HG03469 (cell line): ENCODE measurements around the gene CASP2.
A peak's percentile ranks its signal among the peaks of the same experiment; 100 is the strongest.

Experiments used
- ATAC-seq: cut with Tn5 transposase; IDR thresholded peaks from one replicate; pipeline ENCODE4 v1.9.1; 2021; ENCODE audit warnings: mild to moderate bottlenecking, moderate library complexity, moderate number of reproducible peaks; ENCODE audit not compliant: unreplicated experiment

The CASP2 gene

DNA sequence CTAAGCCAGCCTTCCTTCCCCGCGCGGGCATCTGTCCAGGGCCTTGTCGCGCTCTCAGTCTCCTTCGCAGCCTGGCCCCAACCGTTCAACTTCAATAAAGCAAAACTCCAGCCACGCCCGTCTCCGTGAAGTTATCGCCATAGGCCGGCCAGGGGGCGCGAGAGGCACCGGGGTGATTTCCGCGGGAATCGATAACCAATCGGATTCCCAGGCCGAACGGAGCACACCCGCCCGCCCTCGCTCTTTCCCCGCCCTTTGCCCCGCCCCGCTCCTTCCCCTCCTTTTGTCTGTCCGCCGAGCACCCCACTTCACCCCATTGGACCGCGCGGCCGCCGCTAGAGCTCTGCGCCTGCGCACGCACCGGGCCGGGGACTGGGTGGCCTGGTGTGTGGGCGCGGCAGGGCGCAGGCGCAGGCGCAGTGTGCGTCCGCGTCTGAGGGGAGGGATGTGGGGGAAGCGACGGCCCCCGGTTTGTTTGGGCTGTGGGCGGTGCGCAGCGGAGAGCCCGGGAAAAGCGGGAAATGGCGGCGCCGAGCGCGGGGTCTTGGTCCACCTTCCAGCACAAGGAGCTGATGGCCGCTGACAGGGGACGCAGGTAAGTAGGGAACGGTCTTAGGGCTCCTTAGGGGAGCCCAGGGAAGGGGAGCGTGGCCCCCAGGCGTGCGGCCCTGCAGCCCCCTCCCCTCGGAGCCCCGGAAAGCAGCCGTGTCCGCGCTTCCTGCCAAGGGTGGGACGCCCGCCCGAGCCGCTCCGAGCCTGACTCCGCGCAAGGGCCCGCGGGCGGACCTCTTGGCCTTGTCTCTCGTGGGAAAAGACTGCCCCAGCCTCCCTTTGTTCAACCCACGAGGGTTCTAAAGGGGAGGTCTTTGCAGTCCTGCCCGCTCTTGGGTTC lies at the start of gene CASP2:
CASP2 (plus strand) TSS at position 417 of the 892 bp plus-strand sequence; CDS start at position 522, 105 bp downstream.
- ATAC-seq, result peak; percentile 91

DNA sequence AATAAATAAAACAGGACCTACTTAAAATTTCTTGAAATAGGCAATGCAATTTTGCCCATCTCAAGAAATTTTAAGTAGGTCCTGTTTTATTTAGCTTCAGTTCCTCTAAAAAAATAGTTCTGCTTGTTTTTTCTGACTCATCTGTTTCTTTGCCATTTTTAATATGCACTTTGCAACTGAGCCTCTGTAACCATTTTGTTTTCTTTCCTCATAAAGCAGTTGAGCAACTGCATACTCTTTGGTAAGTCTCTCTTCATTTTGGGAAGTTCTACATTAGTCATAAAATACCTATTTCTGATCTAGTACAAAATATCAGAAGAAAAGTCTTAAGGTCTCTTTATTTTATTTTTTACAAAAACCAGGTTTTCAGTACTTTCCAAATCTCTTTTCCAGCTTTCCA lies 48.3 kb upstream of the CASP2 start:
- no peak for ATAC-seq

DNA sequence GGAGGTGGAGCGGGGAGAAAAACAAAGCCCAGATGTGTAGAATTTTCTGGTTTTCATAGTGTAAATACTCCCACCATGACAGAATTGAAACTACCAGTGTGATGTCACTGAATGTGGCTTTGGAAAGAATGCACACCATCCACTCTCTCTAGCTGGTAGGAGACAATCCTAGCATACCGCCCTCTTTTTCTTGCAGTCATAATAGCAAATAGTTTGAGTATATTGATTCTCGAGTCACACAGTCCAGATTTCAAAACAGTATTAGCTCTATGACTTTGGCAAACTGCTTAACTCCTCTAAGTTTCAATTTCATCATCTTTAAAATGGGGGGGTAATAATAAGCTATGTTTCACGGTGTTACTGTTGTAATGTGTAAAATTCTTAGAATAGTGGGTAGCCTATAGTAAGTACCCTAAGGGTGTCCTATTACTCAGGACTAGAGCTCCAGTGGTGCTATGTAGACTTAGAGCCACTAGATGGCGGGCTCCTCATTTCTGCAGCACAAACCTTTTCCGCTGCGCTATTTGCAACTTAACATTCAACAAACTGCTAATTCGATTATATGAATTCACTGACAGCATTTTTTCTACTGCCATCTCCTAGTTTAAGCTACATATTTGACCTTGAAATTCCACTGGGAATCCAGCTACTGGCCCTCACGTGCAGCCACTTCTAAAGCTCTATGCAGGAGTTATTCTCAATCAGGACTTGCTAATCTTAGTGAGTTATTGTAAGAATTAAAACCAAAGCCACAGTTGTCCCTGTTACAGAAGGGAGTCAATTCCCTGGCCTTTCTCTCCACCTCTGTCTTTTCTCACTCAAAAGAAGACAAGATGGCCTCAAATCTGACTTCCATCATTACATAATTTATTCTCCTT lies 47.6 kb upstream of the CASP2 start:
- peak; percentile 83 for ATAC-seq

DNA sequence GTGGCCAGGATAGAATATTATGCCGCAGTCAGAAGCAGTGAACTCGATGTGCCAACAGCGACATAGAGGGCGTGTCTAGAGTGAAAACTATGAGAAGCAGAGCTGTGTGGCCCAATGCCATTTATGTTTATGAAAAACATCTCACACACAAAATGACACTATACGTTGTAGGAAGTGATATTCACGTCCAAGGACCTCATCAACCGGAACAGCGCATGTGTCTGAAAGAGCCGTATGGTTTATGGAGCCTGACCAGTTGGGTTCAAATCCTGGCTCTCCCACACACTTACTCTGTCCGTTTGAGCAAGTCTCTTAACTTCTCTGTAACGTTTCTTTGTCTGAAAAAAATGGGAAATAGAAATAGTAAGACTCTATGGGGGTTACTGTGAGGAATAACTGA lies 45.8 kb upstream of the CASP2 start:
- no peak for ATAC-seq

DNA sequence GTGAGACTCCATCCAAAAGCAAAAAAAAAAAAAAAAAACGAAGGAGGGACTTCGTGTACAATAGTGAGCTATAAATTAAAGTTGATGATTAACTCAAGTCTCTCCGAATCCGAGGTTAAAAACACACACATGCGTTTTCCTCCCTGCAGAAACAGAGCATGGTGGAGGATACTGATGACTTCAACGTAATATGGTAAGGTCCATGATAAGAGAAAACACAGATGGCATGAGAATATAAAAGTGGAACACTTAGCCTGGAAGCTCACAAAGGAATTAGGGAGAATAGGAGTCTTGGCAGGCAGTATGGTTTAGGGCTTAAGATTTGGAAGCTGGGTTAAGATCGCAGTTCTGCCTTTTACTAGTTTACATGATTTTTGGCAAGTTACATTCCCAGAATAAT lies 45.0 kb upstream of the CASP2 start:
- ATAC-seq, result no peak

DNA sequence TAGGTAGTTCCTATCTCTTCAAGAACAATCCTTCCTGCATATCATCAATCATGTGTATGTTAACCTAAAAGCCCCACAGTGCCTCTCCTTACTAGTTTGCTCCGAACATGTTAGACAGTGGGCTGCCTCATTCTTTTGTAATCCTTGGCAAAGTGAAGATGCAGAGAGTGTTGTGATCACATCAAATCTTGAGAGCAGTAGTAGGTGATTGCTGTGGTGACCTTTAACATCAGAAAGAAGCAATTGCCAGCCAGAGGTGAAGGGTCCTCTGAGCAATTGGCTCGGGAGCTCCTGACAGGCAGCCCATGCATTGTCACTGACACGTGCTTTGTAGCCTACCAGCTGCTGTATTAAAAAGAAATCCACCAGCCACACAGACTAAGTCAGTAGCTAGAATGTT lies 44.5 kb upstream of the CASP2 start:
- ATAC-seq, result no peak

DNA sequence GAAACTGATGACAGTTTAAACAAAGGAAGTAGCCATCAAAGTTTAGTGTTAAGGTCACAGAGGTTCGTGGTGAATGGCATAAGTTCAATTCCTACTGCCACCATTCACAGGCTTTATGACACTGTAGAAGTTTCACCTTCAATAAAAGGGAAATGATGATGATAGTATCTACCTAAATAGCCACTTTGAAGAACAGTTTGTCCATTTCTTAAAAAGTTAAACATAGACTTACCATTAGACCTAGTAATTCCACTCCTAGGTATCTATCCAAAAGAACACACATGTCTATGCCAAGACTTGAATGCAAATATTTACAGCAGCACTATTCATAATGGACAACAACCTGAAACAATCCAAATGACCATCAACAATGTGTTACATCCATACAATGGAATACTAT lies 43.8 kb upstream of the CASP2 start:
- no peak for ATAC-seq

DNA sequence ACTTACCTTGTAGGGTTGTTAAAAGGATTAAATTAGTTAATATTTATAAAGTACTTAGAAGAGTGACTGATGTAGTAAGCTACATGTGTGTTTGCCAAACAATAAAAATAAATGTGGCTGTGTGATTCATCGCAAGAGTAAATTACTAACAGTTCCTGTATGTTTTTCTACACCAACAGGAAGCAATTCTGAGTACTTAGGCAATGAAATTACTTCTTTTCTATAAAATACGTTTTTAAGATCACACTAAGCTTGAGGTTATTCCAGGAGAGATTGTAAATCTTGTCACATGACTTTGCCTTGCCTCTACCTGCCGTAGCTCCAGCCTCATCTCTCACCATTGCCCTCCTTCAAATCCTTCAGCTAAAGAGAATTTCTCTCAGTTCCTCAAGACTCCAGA lies 43.0 kb upstream of the CASP2 start:
- ATAC-seq, result no peak

DNA sequence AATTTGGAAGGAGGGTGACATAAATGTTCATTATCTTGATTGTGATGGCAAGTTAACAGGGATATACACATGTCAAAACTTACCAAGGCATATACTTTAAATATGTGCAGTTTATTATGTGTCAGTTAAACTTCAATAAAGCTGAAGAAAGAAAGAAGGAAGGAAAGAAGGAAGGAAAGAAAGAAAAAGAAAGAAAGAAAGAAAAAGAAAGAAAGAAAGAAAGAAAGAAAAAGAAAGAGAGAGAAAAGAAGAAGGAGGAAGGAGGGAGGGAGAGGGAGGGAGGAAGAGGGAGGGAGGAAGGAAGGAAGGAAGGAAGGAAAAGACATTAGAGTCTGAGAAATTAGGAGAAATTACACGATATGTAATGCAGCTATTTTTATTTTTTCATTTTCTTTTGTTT lies 40.8 kb upstream of the CASP2 start:
- no peak for ATAC-seq

DNA sequence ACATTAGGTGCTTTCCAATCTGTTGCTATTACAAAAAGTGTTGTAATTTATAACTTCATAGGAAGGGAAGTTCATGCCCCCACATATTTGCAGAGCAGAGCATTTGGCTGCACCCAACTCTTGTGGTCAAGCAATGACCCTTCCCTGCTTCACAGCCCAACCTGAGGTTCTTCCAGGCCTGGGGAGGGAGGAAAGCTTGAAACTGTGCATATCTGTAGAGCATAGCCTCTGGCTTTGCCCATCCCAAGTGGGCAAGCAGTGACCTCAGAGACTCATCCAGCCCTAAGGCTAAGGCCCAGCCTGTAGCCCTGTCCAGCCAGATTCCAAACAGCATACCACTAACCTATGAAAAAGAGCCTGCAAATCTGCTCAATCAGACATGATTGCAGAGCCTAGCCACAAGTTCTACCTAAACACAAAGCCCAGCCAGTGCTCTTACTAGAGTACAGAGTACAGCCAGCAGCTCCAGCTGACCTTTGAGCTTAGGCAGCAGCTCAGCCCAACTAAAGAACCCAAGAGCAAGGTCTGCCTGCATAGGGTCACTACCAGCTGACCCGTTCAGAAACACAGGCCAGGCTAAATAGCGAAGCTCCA lies 39.3 kb upstream of the CASP2 start:
- no peak for ATAC-seq

DNA sequence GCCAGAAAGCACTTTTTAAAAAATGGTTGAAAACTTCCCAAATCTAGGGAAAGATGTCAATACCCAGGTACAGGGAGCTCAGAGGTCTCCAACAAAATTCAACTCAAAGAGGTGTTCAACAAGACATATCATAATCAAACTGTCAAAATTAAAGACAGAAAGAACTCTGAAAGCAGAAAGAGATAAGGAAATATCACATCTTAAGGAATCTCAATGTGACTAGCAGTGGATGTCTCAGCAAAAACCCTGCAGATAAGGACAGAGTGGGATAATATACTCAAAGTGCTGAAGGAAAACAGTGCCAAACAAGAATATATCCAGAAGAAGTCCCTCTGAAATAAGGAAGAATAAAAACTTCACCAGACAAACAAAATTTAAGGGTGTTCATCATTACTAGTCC lies 38.0 kb upstream of the CASP2 start:
- no peak for ATAC-seq

DNA sequence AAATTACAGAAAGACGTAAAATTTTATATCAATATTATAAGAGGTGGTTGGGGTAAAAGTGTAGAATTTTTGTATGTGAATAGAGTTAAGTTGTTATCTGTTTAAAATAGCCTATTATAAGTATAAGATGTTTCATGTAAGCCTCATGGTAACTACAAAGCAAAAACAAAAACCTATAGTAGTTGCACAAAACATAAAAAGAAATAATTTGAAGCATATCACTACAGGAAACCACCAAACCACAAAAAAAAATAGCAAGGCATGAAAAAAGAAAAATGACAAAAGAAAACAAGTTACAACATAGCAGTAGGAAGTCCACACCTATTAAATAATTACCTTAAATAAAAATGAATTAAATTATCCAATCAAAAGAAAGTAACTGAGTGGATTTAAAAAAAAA lies 37.3 kb upstream of the CASP2 start:
- no peak for ATAC-seq

DNA sequence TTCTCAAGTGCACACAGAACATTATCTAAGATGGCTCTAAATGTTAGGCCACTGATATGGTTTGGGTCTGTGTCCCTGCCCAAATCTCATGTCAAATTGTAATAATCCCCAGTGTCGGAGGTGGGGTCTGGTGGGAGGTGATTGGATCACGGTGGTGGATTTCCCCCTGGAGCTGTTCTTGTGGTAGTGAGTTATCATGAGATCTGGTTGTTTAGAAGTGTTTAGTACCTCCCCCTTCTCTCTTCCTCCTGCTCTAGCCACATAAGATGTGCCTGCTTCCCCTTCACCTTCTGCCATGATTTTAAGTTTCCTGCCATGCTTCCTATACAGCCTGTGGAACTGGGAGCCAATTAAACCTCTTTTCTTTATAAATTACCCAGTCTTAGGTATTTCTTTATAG lies 36.1 kb upstream of the CASP2 start:
- no peak for ATAC-seq

DNA sequence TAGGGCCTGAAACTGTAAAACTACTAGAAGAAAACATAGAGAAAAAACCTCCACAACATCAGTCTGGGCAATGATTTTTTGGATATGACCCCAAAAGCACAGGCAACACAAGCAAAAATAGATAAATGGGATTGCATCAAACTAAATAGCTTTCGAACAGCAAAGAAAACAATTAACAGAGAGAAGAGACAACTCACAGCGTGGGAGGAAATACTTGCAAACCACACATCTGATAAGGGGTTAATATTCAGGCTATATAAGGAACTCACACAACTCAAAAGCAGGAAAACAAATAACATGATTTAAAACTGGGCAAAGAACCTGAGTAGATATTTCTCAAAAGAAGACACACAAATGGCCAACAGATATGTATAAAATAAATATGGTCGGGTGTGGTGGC lies 32.6 kb upstream of the CASP2 start:
- ATAC-seq, result no peak

DNA sequence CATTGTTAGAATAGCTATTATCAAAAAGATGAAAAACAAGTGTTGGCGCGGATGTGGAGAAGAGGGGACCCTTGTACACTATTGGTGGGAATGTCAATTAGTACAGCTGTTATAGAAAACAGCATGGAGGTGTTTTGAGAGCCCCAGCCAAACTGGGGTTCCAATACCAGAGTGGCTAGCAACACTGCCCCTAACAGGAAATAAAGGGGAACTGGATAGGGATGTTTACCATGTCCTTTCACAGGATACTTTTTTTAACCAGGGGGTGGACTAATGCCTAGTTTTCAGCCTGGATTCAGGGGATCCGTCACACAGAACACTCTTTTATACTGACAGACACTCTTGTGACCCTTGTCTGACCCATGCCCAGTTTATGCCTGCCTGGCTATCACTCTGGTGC lies 31.8 kb upstream of the CASP2 start:
- no peak for ATAC-seq

DNA sequence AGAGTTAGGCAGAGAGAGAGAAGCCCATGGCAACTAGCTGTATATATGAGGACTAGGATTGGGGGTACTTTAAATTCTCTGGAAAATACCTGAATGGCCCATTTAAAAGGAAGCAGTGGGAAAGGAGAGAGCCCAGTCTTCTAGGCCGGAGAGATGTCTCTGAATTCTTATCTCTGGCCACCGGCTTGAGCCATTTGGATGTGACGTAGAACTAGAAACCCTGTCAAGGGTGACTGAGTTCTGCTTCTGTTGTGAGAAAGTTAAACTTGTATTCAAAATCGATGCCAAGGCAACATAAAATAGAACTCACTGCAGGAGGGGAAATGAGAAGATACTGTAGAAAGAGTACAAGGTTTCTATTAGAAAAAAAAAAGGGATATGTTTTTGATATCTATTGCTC lies 31.2 kb upstream of the CASP2 start:
- peak; percentile 71 for ATAC-seq

DNA sequence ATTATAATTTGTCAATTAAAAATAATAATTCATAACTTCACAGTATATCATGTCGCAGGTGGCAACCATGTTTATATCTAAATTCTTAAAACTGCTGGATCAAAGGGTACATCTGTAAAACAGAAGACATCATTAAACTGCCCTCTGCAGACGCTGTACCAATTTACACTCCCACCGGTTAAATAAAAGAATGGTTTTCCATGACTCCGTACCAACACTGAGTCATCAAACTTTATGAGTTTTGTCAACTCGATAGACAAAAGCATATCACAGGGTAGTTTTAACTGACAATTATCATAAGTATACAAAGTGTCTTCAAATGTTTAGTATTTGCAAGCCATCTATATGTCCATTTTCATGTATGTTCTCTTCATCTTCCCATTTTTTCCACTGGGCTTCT lies 30.6 kb upstream of the CASP2 start:
- no peak for ATAC-seq

DNA sequence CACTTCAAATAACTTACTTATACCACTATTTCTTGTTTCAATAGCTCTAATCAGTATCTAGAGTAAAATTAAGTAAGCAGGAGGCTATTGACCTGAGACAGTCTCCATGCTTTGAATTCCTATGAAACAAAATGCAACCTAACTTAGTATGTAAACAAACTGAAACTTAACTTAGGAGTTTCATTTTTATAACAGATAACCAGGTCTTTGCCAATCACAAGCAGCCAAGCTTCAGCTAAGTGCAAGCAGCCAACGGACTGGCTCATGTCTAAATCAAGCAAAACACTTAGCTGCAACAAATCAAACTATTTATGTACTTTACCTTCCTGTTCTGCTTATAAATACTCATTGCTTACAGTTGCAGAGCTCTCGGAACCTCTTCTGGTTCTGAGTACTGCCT lies 29.3 kb upstream of the CASP2 start:
- no peak for ATAC-seq

DNA sequence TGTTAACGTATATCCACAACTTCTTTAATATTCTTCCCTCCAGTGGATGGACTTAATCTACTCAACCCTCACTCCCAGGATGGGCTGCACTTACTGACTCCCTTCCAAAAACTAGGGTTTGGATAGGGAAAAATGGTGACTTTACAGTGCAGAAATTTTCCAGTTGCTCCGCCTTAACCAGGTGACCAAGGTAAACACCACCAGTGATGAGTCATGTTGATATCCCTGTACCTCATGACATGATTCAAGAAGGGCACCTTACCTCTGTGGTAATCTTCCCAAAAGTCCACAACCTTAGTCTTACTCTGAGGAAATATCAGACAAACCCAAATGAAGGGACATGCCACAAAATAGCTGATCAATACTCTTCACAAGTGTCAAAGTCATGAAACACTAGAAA lies 28.4 kb upstream of the CASP2 start:
- ATAC-seq, result no peak

DNA sequence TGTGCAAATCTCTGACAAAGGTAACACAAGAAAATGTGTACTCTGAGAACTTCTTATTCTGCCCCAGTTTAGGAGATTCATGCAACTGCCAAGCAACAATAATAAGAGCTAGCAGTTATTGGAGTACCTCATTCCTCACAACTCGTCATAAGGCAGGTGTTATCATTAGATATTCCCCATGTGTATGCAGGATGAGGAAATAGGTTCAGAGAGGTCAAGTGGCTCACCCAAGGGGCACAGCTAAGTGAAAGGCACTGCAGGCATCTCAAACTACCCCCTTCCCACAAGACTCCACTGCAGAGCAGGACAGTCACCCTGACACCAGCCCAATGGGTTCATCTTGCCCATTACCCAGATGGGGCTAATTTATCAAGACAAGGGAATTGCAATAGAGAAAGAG lies 26.2 kb upstream of the CASP2 start:
- no peak for ATAC-seq
